Esophagus muscularis mucosa (tissue), 3 donors: ENCODE data around the gene TBC1D16.

Source experiments
- CTCF ChIP-seq, 3 experiments: fragments of 200-600 bp in 2 of 3; fragments of 450-650 bp in 1 of 3; sonication (generic) in 2 of 3; IDR thresholded peaks; one replicate each; pipeline ENCODE4 v1.5.1; 2017 to 2019; ENCODE audit warnings: antibody characterized with exemption in 3 of 3, mild to moderate bottlenecking in 2 of 3, moderate library complexity in 1 of 3
- POLR2A ChIP-seq: fragments of 450-650 bp; IDR thresholded peaks from one replicate; pipeline ENCODE4 v1.6.1; 2017; ENCODE audit warnings: antibody characterized with exemption, moderate library complexity, mild to moderate bottlenecking, low read depth

- TF ChIP-seq POLR2A (no peak), CTCF (IDR thresholded peaks at IDR 0.05) (no peak)
These were observed 109.0 kb downstream of the TBC1D16 start for GRCh38 chr17:79926605-79927135.
